HEK293 (cell line): ENCODE data around the gene KYAT1.

Experiments used
- ATF2 ChIP-seq: fragments of 450-650 bp; formaldehyde crosslinking; IDR thresholded peaks from 2 replicates; pipeline ENCODE4 v1.5.1; 2016; ENCODE audit warnings: missing biosample characterization, missing genetic modification characterization, low read depth
- KLF10 ChIP-seq: fragments of 450-650 bp; IDR thresholded peaks from 2 replicates; pipeline ENCODE4 v1.5.1; 2018; ENCODE audit warnings: missing biosample characterization, mild to moderate bottlenecking, missing genetic modification characterization
- MYNN ChIP-seq: fragments of 450-650 bp; formaldehyde crosslinking; IDR thresholded peaks from 2 replicates; pipeline ENCODE4 v1.5.1; 2016; ENCODE audit warnings: missing biosample characterization, missing genetic modification characterization, borderline replicate concordance
- ZBTB21 ChIP-seq: fragments of 450-650 bp; formaldehyde crosslinking; IDR thresholded peaks from 2 replicates; pipeline ENCODE4 v1.5.1; 2017; ENCODE audit warnings: missing biosample characterization, missing genetic modification characterization
- ZNF114 ChIP-seq: fragments of 450-650 bp; formaldehyde crosslinking; IDR thresholded peaks from 2 replicates; pipeline ENCODE4 v1.5.0; 2017; ENCODE audit warnings: missing biosample characterization, missing genetic modification characterization
- ZNF175 ChIP-seq: fragments of 450-650 bp; formaldehyde crosslinking; IDR thresholded peaks from 2 replicates; pipeline ENCODE4 v1.5.1; 2016; ENCODE audit warnings: missing biosample characterization, missing genetic modification characterization
- ZNF184 ChIP-seq: fragments of 450-650 bp; IDR thresholded peaks from 2 replicates; pipeline ENCODE4 v1.5.1; 2018; ENCODE audit warnings: missing biosample characterization, mild to moderate bottlenecking, missing genetic modification characterization

GRCh38 chr9:128833696-128834095 is 48.1 kb downstream of the KYAT1 start:
- TF ChIP-seq ZNF114 (tag by site-specific recombination): no peak
- no peak for TF ChIP-seq ZBTB21 (tag by site-specific recombination)
- no peak for TF ChIP-seq ZNF184
- no peak for TF ChIP-seq KLF10
- no peak for TF ChIP-seq ZNF175
- TF ChIP-seq ATF2 (tag by site-specific recombination): no peak
- no peak for TF ChIP-seq MYNN (tag by site-specific recombination)
